ENCODE results near the gene TFPI.
"Not testable (repeated sequence)": the region's sequence is repeated elsewhere in the genome, so short reads cannot be mapped to it uniquely, and the experiment has no call there.

TFPI gene

GRCh38 chr2:187528042-187528441, 26.2 kb downstream of the TFPI start:
- no peak for DNase-seq (ENCODE audit: low read depth)

GRCh38 chr2:187527262-187527661, 27.0 kb downstream of the TFPI start:
- DNase-seq (ENCODE audit: low read depth) = no peak

- DNase-seq (ENCODE audit: low read depth) = no peak
Measured at GRCh38 chr2:187526792-187527191, 27.4 kb downstream of the TFPI start.

- DNase-seq (ENCODE audit: low read depth) = no peak
Measured at GRCh38 chr2:187525163-187525900, 28.9 kb downstream of the TFPI start.

GRCh38 chr2:187523325-187523724, 30.9 kb downstream of the TFPI start:
- no peak for DNase-seq (ENCODE audit: low read depth)

GRCh38 chr2:187520121-187520624, 34.1 kb downstream of the TFPI start:
- no peak for DNase-seq (ENCODE audit: low read depth)

- DNase-seq (ENCODE audit: low read depth) = no peak
Measured at GRCh38 chr2:187519419-187520120, 34.7 kb downstream of the TFPI start.

GRCh38 chr2:187517750-187518361, 36.4 kb downstream of the TFPI start:
- DNase-seq (ENCODE audit: low read depth) = not testable (repeated sequence)

GRCh38 chr2:187516630-187517510, 37.4 kb downstream of the TFPI start:
- DNase-seq (ENCODE audit: low read depth) = not testable (repeated sequence)

GRCh38 chr2:187514930-187515329, 39.3 kb downstream of the TFPI start:
- no peak for DNase-seq (ENCODE audit: low read depth)

GRCh38 chr2:187514235-187514829, 39.9 kb downstream of the TFPI start:
- DNase-seq (ENCODE audit: low read depth) = not testable (repeated sequence)

- DNase-seq (ENCODE audit: low read depth) = not testable (repeated sequence)
Measured at GRCh38 chr2:187513460-187514234, 40.6 kb downstream of the TFPI start.

- DNase-seq (ENCODE audit: low read depth) = no peak
Measured at GRCh38 chr2:187511356-187512315, 42.6 kb downstream of the TFPI start.

GRCh38 chr2:187510419-187511355, 43.5 kb downstream of the TFPI start:
- not testable (repeated sequence) for DNase-seq (ENCODE audit: low read depth)

- DNase-seq (ENCODE audit: low read depth) = no peak
Measured at GRCh38 chr2:187509667-187510417, 44.4 kb downstream of the TFPI start.

- DNase-seq (ENCODE audit: low read depth) = no peak
Measured at GRCh38 chr2:187506416-187506815, 47.8 kb downstream of the TFPI start.

- DNase-seq (ENCODE audit: low read depth) = no peak
Measured at GRCh38 chr2:187505065-187505672, 49.1 kb downstream of the TFPI start.

Data from ELR (cell line).